ENCODE measurements around the gene PAX5. TPM values are rescaled to one million over a fixed set of nuclear protein-coding genes. Genes with fewer than 3 reads are reported as not detected.
"Not testable (repeated sequence)": the region's sequence is repeated elsewhere in the genome, so short reads cannot be mapped to it uniquely, and the experiment has no call there.

The PAX5 gene
- total and polyA plus RNA-seq, 3 donors from 2014 or later: 0.79 to 1.9 (median 1.3) TPM

DNA sequence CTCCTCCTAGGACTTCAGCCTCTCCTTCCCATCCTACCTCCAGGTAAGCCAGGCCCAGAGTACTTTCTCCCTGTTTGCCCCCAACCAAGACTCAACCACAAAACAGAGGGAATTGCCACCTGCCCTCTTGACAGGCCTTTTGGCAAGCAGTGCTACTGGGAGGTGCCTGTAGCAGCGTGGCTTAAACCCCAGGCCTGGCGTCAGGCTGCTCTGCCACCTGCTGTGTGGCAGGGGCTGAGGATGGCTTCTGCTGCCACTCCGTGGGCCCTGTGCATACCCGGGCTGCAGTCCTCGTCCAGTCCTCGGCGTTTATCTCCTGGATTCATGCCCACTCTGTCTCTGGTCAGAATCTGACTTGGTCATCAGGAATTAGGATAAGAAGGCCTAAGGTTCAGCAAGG, 163.1 kb downstream of the PAX5 start:
- WGBS, 2 donors: 45 to 54% methylated on average over 7 of the region's 7 CpGs
- Histone ChIP-seq H3K27me3 (no peaks in the 10 kb centered on the region), H3K27ac (no peak overlapping the region), H3K4me3 (no peak overlapping the region), H3K36me3 (ENCODE audit: low read depth, missing control alignments) (no peaks in the 10 kb centered on the region), H3K4me1 (no peaks in the 10 kb centered on the region), H3K9me3 (no peaks in the 10 kb centered on the region)
- intact Hi-C loops (cut with DNase I; ENCODE audit: low total_unique reads): no loop called here
- TF ChIP-seq, protein P1, sequence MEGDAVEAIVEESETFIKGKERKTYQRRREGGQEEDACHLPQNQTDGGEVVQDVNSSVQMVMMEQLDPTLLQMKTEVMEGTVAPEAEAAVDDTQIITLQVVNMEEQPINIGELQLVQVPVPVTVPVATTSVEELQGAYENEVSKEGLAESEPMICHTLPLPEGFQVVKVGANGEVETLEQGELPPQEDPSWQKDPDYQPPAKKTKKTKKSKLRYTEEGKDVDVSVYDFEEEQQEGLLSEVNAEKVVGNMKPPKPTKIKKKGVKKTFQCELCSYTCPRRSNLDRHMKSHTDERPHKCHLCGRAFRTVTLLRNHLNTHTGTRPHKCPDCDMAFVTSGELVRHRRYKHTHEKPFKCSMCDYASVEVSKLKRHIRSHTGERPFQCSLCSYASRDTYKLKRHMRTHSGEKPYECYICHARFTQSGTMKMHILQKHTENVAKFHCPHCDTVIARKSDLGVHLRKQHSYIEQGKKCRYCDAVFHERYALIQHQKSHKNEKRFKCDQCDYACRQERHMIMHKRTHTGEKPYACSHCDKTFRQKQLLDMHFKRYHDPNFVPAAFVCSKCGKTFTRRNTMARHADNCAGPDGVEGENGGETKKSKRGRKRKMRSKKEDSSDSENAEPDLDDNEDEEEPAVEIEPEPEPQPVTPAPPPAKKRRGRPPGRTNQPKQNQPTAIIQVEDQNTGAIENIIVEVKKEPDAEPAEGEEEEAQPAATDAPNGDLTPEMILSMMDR (IDR thresholded peaks at IDR 0.05): no peak
- no peak for TF ChIP-seq POLR2A (IDR thresholded peaks at IDR 0.05)
- DNase-seq: peak; percentile 22

DNA sequence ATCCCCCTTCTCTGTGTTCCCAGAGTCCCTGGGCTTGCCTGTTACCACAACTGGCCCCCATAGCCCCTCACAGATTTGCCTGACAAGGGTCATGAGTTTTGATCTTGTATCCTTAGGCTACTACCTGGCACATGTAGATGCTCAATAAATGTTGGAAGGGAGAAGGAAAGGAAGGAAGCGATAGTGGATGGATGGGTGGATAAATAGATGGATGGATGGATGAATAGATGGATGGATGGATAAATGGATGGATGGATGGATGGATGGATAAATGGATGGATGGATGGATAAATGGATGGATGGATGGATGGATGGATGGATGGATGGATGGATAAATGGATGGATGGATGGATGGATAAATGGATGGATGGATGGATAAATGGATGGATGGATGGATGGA, 164.5 kb downstream of the PAX5 start:
- intact Hi-C loops (cut with DNase I; ENCODE audit: low total_unique reads); H3K27me3 ChIP-seq; DNase-seq; H3K36me3 ChIP-seq (ENCODE audit: low read depth, missing control alignments); H3K4me3 ChIP-seq; H3K9me3 ChIP-seq; H3K4me1 ChIP-seq; H3K27ac ChIP-seq: not testable (repeated sequence)
- WGBS, 2 donors: 96 to 100% methylated on average over 1 of the region's 1 CpG

DNA sequence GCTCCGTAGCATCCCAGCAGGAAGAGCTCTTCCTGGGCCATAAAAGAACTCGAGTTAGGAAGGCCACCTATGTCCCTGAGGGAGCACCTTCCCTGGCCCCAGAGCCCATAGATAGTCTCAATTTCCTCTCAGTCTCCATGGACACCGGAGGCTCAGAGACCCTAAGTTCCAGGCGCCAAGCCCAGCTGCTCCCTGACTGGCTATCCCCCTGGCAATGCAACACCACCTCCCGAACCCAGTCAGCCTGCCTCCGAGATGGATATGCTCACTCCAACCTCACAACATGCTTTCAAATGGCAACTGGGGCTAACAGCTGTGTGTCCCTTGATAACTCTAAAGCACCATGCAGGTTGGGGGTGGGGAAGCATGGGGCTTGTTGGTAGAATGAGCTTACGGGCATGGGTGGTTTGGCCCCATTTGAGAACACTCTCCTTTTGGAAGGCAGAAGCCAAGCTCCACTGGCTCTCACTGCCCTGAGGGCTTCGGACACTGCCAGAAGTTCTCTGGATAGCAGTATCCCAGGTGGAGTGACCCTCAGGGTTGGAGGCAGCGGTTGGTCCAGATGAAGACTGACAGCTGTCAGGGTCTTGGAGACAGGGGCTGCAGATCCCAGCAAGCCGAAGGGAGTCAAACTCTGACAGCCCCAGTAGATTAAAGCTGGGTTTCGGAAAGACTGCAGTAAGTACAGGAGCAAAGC, 165.3 kb downstream of the PAX5 start:
- intact Hi-C loops (cut with DNase I; ENCODE audit: low total_unique reads): no loop called here
- no peaks in the 10 kb centered on the region for H3K9me3 ChIP-seq
- no peaks in the 10 kb centered on the region for H3K4me1 ChIP-seq
- H3K27me3 ChIP-seq: no peaks in the 10 kb centered on the region
- no peak for DNase-seq
- no peak for TF ChIP-seq POLR2A (IDR thresholded peaks at IDR 0.05)
- TF ChIP-seq, protein P1 (IDR thresholded peaks at IDR 0.05): no peak
- no peak overlapping the region for H3K4me3 ChIP-seq
- H3K36me3 ChIP-seq (ENCODE audit: low read depth, missing control alignments): no peaks in the 10 kb centered on the region
- WGBS, 2 donors: 78 to 83% methylated on average over 10 to 11 of the region's 11 CpGs
- H3K27ac ChIP-seq: no peak overlapping the region

DNA sequence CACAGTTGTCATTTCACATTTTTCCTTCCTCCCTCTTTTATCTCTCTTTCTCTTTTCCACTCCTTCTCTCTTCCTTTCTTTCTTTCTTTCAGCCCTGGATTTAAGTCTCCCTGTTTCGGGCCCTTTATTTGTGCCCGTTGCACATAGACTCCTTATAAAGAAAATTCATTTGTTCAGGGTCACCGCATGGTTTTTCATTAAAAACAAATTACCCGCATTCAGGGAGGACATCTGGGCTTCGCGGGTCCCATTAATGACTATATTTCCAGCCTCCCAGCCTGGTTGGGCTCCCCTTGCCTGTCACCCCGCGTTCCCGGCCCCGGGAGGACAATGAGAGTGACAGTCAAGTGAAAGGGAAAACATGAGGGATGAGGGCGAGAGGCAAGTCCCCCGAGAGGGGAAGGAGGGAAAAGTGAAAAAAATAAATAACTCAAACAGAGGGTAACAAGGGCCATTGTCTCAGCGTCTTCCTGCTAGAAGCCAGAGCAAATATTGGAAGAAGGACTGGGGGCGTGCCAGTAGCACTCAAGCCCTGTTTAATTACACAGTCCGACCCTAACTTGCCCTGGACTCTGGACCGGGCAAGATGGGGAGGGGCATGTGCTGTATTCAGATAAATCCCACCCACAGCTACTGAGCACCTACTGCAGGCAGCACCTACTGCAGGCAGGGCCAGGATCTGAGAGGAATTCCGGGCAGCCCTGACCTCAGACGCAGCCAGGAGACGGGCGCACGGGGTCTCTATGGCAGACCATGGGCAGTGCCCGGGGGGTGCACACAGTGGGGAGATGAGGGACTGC, 166.2 kb downstream of the PAX5 start:
- Histone ChIP-seq H3K36me3 (ENCODE audit: low read depth, missing control alignments) (no peaks in the 10 kb centered on the region), H3K27ac (no peak overlapping the region), H3K4me3 (no peak overlapping the region), H3K9me3 (no peaks in the 10 kb centered on the region), H3K27me3 (no peaks in the 10 kb centered on the region), H3K4me1 (no peaks in the 10 kb centered on the region)
- DNase-seq: no peak
- intact Hi-C loops (cut with DNase I; ENCODE audit: low total_unique reads): no loop called here
- TF ChIP-seq POLR2A (IDR thresholded peaks at IDR 0.05): no peak
- TF ChIP-seq, protein P1 (IDR thresholded peaks at IDR 0.05): no peak
- 72 to 73% methylated on average over 22 of the region's 22 CpGs for WGBS, 2 donors

DNA sequence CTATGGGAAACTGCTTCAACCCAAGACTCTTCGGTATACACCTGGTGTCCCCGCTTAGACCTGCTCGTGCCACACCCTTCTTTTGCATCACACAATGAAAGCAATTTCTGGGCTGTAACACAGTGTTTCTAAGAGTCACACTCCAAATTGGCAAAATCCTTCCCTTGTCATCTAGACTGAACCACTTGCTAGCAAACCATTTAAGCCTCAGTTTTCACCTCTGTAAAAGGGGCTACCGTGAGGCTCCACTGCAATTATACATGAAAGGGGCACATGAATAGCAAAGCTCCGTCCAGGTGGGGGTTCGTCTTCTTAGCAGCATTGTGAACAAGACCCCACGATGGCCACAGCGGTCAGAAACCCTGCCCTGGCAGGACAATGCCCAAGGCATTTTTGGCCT, 166.8 kb downstream of the PAX5 start:
- intact Hi-C loops (cut with DNase I; ENCODE audit: low total_unique reads): no loop called here
- no peak for DNase-seq
- 89 to 95% methylated on average over 8 of the region's 8 CpGs for whole genome bisulfite sequencing, 2 donors
- Histone ChIP-seq H3K4me3 (no peak overlapping the region), H3K9me3 (no peaks in the 10 kb centered on the region), H3K27ac (no peak overlapping the region), H3K27me3 (no peaks in the 10 kb centered on the region), H3K4me1 (no peaks in the 10 kb centered on the region), H3K36me3 (ENCODE audit: low read depth, missing control alignments) (no peaks in the 10 kb centered on the region)
- TF ChIP-seq POLR2A (IDR thresholded peaks at IDR 0.05): no peak
- TF ChIP-seq, protein P1 (IDR thresholded peaks at IDR 0.05): no peak
